Measurements from ENCODE around the gene ADAMTS2.

Gene ADAMTS2

GRCh38 chr5:179215576-179215975, 129.7 kb downstream of the ADAMTS2 start:
- no peak for DNase-seq (ENCODE audit: low read depth)

- DNase-seq (ENCODE audit: low read depth), result no peak
These were observed 130.6 kb downstream of the ADAMTS2 start for GRCh38 chr5:179214678-179215077.

GRCh38 chr5:179212870-179213269, 132.4 kb downstream of the ADAMTS2 start:
- no peak for DNase-seq (ENCODE audit: low read depth)

- no peak for DNase-seq (ENCODE audit: low read depth)
These were observed 133.6 kb downstream of the ADAMTS2 start for GRCh38 chr5:179211631-179212030.

DNA sequence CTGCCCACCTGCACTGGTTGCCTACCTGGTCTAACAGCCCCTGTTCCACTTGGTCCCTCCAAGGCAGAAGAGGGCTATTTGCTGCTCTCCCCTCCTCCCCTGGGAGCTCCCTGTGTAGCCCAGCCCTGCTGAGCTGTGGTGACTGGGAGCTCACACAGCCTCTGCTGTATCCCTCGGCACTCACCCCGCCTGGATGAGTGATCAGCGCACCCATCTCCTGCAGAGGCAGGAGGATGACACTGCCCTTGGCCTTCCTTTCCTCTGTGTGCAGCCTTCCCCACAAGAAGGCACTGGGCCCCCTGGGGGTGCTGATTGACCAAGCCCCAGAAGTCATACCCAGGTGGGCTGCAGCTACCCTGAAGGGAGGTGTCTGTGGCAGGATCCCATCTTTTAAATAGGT, 134.2 kb downstream of the ADAMTS2 start:
- DNase-seq (ENCODE audit: low read depth), result no peak

- no peak for DNase-seq (ENCODE audit: low read depth)
These were observed 134.8 kb downstream of the ADAMTS2 start for GRCh38 chr5:179210478-179210877.

- DNase-seq (ENCODE audit: low read depth), result no peak
These were observed 135.7 kb downstream of the ADAMTS2 start for GRCh38 chr5:179209359-179210150.

DNA sequence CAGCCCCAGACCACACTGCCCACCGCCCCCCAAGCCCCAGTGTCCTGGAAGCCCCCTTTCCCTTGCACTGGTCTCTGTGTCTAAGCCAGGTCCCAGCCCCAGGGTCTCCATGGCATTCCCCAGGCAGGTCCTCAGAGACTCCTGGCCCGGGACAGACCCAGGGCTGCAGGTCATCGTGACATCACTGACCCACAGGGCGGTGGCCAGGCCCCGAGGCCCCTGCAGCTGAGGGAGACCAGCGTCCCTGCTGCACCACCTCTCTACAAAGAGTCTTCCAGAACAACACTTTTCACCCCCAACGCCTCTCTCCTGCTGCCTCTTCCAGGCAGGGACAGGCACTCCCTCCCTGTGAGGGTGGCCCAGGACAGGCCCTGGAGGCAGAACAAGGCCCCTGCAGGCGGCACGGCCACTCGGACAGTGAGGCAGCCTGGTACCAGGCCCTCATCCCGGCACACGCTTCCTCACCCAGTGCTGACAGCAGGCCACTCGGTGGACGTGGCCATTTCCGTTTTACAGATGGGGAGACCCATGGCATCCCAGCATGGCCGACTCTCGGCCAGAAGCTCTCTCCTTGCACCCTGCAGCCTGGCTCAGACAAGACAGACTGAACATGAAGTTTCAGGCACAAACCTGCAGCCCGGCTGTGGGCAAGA, 136.4 kb downstream of the ADAMTS2 start:
- no peak for DNase-seq (ENCODE audit: low read depth)

DNA sequence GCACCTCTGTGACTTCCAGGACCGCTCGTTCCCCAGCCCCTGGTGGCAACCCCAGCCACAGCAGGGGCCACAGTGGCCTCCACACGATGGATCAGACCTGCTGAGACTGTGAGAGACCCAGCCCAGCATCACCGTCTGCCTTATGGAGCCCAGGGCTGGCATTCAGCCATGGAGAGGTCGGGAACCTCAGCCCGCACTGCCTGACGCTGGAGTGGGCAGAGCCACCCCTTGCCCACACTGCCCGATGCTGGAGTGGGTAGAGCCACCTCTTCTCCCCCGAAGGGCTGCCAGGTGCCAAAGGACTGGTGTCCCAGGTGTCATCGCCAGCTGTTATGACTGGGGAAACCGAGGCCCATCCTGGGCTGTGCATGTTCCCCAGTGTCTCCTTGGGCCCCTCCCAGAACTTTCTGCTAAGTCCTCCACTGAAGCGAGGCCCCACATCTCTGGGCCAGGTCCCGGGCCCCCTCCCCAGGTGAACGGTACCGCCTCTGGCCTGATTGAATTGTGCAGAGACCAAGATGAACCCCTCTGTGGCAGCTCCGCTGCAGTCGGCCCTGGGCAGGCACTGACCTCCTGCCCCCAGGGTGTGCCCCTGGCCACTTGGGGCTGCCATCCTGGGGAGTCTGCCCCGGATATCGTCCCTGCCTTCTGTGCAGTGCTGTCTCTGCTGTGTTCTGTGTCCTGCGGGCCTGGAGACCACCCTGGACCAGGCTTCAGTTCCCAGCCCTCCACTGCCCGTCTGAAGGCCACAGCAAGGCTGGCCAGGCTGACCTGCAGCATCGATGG, 137.1 kb downstream of the ADAMTS2 start:
- DNase-seq (ENCODE audit: low read depth), result no peak

- no peak for DNase-seq (ENCODE audit: low read depth)
These were observed 137.8 kb downstream of the ADAMTS2 start for GRCh38 chr5:179207470-179207869.

GRCh38 chr5:179206366-179206765, 138.9 kb downstream of the ADAMTS2 start:
- no peak for DNase-seq (ENCODE audit: low read depth)

DNA sequence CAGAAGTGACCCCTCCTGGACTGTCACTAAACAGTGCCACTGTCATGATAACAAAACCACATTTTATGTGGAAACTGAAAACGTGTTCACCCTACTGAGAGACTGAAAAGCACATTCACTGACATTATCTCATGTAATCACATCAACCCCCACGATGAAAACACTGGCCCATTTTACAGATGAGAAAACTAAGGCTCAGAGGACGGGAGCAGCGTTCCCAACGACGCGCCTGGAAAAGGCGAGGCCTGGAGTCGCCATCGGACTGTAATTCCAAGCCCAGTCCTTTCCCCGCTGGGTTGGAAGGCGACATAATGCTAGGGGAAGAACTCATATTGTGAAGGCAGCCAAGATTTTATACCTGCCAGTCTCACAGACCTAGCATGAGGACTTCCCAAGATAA, 140.0 kb downstream of the ADAMTS2 start:
- DNase-seq (ENCODE audit: low read depth), result no peak

GRCh38 chr5:179204572-179204971, 140.7 kb downstream of the ADAMTS2 start:
- DNase-seq (ENCODE audit: low read depth), result no peak

DNA sequence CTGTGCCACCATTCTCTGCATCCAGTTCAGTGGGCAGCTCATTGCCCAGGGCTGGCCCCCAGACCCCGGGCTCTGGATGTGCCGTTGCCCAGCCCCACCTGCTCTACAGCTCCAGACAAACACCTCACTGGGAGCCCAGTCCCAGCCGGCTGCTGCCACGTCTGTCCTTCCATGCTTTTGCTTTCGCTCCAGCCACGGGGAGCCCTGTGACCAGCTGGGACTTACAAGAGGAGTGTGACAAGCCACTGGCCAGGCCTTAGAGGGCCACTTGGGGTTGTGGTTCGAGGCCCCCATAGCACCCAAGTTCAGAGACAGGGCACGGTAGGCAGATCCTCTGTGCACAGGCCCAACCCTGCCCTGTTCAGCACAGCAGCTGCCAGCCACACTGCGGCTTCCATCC, 142.0 kb downstream of the ADAMTS2 start:
- DNase-seq (ENCODE audit: low read depth), result no peak

DNA sequence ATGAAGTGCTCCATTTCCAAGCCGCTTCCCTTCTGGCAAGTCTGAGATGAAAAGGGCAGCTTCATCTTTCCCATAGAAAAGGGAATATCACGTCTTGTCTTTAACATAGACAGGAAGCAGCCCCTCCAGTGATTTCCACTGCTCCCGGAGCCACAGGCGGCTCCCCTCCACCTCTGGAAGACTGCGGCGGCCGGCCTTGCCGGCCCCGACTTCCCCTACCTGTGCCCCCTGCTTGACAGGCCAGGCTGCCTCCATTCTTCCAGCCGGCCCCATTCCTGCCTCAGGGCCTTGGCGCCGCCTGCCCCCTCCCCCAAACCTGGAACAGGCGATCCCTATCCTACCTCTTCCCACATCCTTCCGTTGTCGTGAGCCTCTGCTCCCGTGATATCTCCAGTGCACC, 143.3 kb downstream of the ADAMTS2 start:
- DNase-seq (ENCODE audit: low read depth), result no peak

DNA sequence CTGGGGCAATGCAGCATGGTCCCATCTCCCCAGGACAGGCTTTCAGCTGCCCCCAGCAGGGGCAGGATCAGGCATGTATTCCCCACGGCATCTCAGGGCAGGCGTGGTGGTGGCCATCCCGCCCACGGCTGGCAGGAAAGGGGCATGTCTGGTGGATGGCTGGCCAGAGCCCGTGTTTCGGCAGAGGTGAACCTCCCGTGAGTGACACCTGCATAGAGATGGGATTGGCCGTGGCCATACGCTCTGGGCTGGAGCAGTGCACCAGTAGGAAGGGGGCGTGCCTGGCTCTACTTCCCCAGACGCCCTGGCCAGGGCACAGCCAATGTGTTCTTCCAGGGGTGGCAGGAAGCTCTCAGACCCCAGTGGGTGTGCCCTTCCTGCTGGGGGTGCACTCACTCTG, 146.0 kb downstream of the ADAMTS2 start:
- no peak for DNase-seq (ENCODE audit: low read depth)

GRCh38 chr5:179198825-179199224, 146.4 kb downstream of the ADAMTS2 start:
- no peak for DNase-seq (ENCODE audit: low read depth)

DNA sequence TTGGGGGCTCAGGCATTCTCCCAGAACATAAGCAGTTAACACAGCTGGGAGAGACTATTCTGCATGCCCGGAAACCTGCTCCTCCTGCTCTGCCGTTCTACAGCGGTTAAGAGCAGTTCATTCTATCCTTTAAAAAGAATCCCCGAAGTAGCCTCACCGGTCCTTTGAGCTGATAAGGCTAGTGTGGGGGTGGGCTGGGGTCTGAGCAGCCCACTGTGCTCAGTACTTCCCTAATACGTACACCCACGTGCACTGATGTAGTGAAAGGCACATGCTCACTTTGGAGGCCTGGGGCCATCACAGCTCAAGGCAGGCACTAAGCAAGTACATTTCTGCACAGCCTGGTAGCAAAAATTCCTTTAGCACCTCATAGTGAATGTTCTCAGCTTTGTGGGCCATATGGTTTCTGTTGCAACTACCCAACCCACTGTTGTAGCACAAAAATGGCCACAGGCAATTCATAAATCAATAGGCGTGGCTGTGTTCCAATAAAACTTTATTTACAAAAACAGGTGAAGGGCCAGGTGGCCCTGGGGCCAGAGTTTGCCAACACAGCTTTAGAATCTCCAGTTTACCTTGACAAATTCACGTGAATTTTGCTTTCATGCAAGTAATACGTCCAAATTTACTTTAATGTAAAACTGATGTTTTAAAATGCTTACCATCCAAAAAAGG, 148.7 kb downstream of the ADAMTS2 start:
- no peak for DNase-seq (ENCODE audit: low read depth)

DNA sequence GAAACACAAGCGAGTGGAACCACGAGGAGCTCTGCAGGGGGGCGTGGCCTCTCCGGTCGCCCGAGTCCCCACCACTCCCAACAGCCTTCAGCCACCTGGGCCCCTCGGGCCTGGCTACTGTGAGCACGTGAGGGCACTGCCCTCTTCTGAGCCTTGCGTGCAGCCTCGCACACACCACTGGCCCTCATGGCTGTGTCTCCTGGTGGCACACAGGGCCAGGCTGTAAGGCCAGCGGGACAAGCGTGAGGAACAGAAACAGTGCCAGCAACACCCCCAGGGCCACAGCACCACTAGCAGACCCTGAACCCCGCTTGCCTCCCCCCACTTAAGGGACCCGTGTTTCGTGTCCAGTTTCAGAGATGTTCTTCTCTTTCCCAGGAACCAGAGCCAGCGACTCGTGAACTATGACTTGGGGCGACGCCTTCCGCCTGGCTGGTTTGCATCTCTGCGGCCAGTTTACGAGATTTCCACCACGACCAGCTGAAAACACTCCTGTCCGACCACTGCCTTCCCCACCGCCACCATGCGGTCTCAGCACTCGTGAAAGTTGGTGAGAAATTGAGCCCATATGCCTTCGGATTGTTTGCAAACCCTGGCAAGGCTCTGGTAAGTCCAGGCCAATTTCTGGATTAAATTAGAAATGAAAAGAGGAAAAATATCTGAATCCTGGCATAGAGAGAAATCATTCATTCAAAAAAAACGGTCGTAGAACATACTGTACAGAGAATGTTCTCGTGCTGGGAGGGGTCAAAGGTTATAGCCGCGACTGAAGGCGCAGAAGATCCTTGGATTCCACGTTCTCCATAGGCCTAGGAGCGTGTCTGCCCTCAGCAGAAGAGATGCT, 149.5 kb downstream of the ADAMTS2 start:
- DNase-seq (ENCODE audit: low read depth), result no peak

GRCh38 chr5:179194941-179195381, 150.3 kb downstream of the ADAMTS2 start:
- DNase-seq (ENCODE audit: low read depth), result no peak

DNA sequence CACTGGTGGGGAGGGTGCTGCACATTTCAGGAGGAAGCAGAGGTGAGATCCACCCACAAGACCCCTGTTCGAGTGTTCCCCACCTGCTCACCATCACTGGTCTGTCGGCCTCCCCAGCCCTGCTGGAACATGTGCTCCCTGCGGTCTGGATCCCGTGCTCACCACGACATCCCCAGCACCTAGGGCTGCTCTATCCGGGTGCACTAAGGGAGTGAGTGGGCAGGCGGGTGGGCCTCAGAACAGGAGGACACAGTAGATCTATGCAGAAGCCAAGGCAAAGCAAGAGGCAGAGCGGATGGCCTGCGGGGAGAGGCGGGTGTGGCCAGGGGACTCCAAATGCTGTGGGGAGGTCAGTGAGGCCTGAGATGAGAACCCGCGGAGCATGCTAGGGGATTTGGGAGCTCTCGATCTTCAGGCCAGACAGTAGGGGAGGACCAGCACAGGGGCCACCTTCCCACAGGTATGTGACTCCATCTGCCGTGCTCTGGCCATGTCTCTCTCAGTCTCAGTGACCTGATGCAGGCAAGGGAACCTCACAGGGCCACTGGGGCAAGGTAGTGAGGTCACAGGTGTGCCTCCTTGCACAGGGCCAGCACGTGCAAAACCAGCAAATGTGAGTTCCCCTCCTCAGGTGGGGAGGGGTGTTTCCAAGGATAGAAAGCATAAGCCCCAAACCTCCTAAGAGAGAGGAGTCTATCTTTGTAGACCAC, 150.9 kb downstream of the ADAMTS2 start:
- no peak for DNase-seq (ENCODE audit: low read depth)

Data from HS-5 (cell line).